Mesothelial cell of epicardium (in vitro differentiated cells): ENCODE measurements around the gene TMEM91. TPM values are rescaled to one million over a fixed set of nuclear protein-coding genes. Genes with fewer than 3 reads are reported as not detected.
"Not testable (repeated sequence)": the region's sequence is repeated elsewhere in the genome, so short reads cannot be mapped to it uniquely, and the experiment has no call there.

ENCODE experiments used
- DNase-seq, 2 experiments: peaks; one replicate each; pipeline ENCODE4 v3.0.0; 2021; ENCODE audit warnings: low spot score in 2 of 2; ENCODE audit not compliant: unreplicated experiment in 2 of 2
- H3K27ac Mint-ChIP-seq: 2 replicates; pipeline ENCODE4 v1.8.0; 2021; ENCODE audit warnings: mixed read lengths
- H3K27me3 Mint-ChIP-seq: 2 replicates; pipeline ENCODE4 v1.8.0; 2021; ENCODE audit warnings: low read depth, mixed read lengths
- H3K36me3 Mint-ChIP-seq: 2 replicates; pipeline ENCODE4 v1.8.0; 2021; ENCODE audit warnings: mixed read lengths
- H3K4me1 Mint-ChIP-seq: 2 replicates; pipeline ENCODE4 v1.8.0; 2021; ENCODE audit warnings: mixed read lengths
- H3K4me3 Mint-ChIP-seq: 2 replicates; pipeline ENCODE4 v1.8.0; 2021; ENCODE audit warnings: mild to moderate bottlenecking, moderate library complexity, mixed read lengths
- H3K9me3 Mint-ChIP-seq: 2 replicates; pipeline ENCODE4 v1.8.0; 2021; ENCODE audit warnings: mixed read lengths
- CTCF ChIP-seq: fragments of 200-600 bp; sonication (generic); IDR thresholded peaks from one replicate; pipeline ENCODE4 v1.5.0; 2021; ENCODE audit warnings: antibody characterized with exemption; ENCODE audit not compliant: unreplicated experiment
- total RNA-seq: library from RNA; stranded (reverse); gene quantifications from 3 replicates; pipeline ENCODE4 v1.2.1, GENCODE V29; 2021

TMEM91 gene
- total RNA-seq, 1 donor from 2014 or later, result 19.7 TPM

GRCh38 chr19:41366089-41366488 is 10.2 kb upstream of the TMEM91 start:
- no peak for DNase-seq
- Mint-ChIP-seq H3K4me3 (peak overlapping the region; percentile 16), H3K27ac (no peak overlapping the region)

GRCh38 chr19:41367848-41368301 is 8.5 kb upstream of the TMEM91 start:
- no peaks in the 10 kb centered on the region for H3K27me3 Mint-ChIP-seq
- peak overlapping the region; percentile 86 for H3K27ac Mint-ChIP-seq
- no peak for TF ChIP-seq CTCF
- no peak overlapping the region for H3K4me3 Mint-ChIP-seq
- H3K9me3 Mint-ChIP-seq, result no peaks in the 10 kb centered on the region
- peaks cover 13% of the 10 kb centered on the region for H3K4me1 Mint-ChIP-seq
- no peak for DNase-seq
- H3K36me3 Mint-ChIP-seq, result peaks cover 7% of the 10 kb centered on the region

More at GRCh38 chr19:41366089-41366488, 10.2 kb upstream of the TMEM91 start:
- Mint-ChIP-seq H3K9me3 (no peaks in the 10 kb centered on the region), H3K4me1 (peaks cover 13% of the 10 kb centered on the region), H3K36me3 (peaks cover 3% of the 10 kb centered on the region), H3K27me3 (no peaks in the 10 kb centered on the region)
- no peak for TF ChIP-seq CTCF

GRCh38 chr19:41369769-41370168 is 6.6 kb upstream of the TMEM91 start:
- TF ChIP-seq CTCF, result no peak
- peaks cover 14% of the 10 kb centered on the region for H3K4me1 Mint-ChIP-seq
- no peak for DNase-seq
- H3K9me3 Mint-ChIP-seq, result no peaks in the 10 kb centered on the region
- H3K27ac Mint-ChIP-seq, result no peak overlapping the region
- no peaks in the 10 kb centered on the region for H3K27me3 Mint-ChIP-seq
- H3K4me3 Mint-ChIP-seq, result no peak overlapping the region
- peaks cover 7% of the 10 kb centered on the region for H3K36me3 Mint-ChIP-seq

GRCh38 chr19:41371119-41371518 is 5.2 kb upstream of the TMEM91 start:
- not testable (repeated sequence) for DNase-seq, H3K9me3 Mint-ChIP-seq, H3K36me3 Mint-ChIP-seq, H3K27me3 Mint-ChIP-seq, H3K27ac Mint-ChIP-seq, H3K4me3 Mint-ChIP-seq
- peaks cover 17% of the 10 kb centered on the region for H3K4me1 Mint-ChIP-seq

GRCh38 chr19:41371541-41371940 is 4.8 kb upstream of the TMEM91 start:
- peaks cover 4% of the 10 kb centered on the region for H3K36me3 Mint-ChIP-seq
- DNase-seq, result no peak
- H3K27ac Mint-ChIP-seq, result no peak overlapping the region
- peaks cover 15% of the 10 kb centered on the region for H3K4me1 Mint-ChIP-seq
- H3K27me3 Mint-ChIP-seq, result no peaks in the 10 kb centered on the region
- no peaks in the 10 kb centered on the region for H3K9me3 Mint-ChIP-seq
- H3K4me3 Mint-ChIP-seq, result no peak overlapping the region
- TF ChIP-seq CTCF, result no peak

- peaks cover 20% of the 10 kb centered on the region for H3K4me1 Mint-ChIP-seq
- no peak overlapping the region for H3K4me3 Mint-ChIP-seq
- H3K27ac Mint-ChIP-seq, result peak overlapping the region; percentile 60
- H3K9me3 Mint-ChIP-seq, result no peaks in the 10 kb centered on the region
- H3K36me3 Mint-ChIP-seq, result peaks cover 4% of the 10 kb centered on the region
- no peaks in the 10 kb centered on the region for H3K27me3 Mint-ChIP-seq
- DNase-seq, result no peak
- no peak for TF ChIP-seq CTCF
Measured at GRCh38 chr19:41372501-41372900, 3.8 kb upstream of the TMEM91 start.
